Measurements from ENCODE around the gene RASL11B.

GRCh38 chr4:52843351-52843750 lies 18.8 kb upstream of the RASL11B start:
- TF ChIP-seq CTCF (IDR thresholded peaks at IDR 0.05) = no peak
- no peak for TF ChIP-seq EZH2 (IDR thresholded peaks at IDR 0.05; ENCODE audit: borderline replicate concordance, insufficient read depth, low read depth, low read length, poor library complexity, severe bottlenecking)
